Panc1 (cell line): ENCODE measurements around the gene MEIS2. TPM values are rescaled to one million over a fixed set of nuclear protein-coding genes. Genes with fewer than 3 reads are reported as not detected.

Source experiments
- ATAC-seq: fragments of 200-7000 bp; cut with Tn5 transposase; 2 replicates; pipeline ENCODE4 v1.9.1; 2020; ENCODE audit warnings: mild to moderate bottlenecking, moderate library complexity
- BruUV-seq: library from RNA; stranded (reverse); fragments of 400-500 nt; replicated peaks from 2 replicates; lab custom pipeline; 2021; lab: Mats Ljungman, UMichigan
- CTCF ChIA-PET: fragments of 300-600 bp; sonication (Branson Sonifier 250); formaldehyde crosslinking; loops from one replicate; lab custom pipeline; 2022; ENCODE audit warnings: antibody characterized with exemption; lab: Charles Lee
- POLR2A ChIA-PET: fragments of 300-600 bp; sonication (Branson Sonifier 250); formaldehyde crosslinking; loops from one replicate; lab custom pipeline; 2022; ENCODE audit warnings: antibody characterized with exemption; lab: Charles Lee
- DNase-seq: peaks from one replicate; pipeline ENCODE4 v3.0.0-alpha.2; 2010; ENCODE audit warnings: low read depth, low spot score
- H3K27ac ChIP-seq: 2 replicates; pipeline ENCODE4 v1.5.1; 2011; ENCODE audit warnings: mild to moderate bottlenecking, low read length, inconsistent platforms
- H3K27me3 ChIP-seq: fragments of 200-500 bp; sonication (Bioruptor generic); 2 replicates; pipeline ENCODE4 v1.6.0; 2014; ENCODE audit warnings: low read length, inconsistent platforms; ENCODE audit not compliant: control insufficient read depth, insufficient read depth
- H3K36me3 ChIP-seq: fragments of 200-500 bp; sonication (Bioruptor generic); 2 replicates; pipeline ENCODE4 v1.5.1; 2014; ENCODE audit warnings: inconsistent platforms, mild to moderate bottlenecking, low read length, moderate library complexity; ENCODE audit not compliant: control insufficient read depth, insufficient read depth
- H3K4me1 ChIP-seq: 2 replicates; pipeline ENCODE4 v1.5.1; 2011; ENCODE audit warnings: inconsistent platforms, mild to moderate bottlenecking, low read length, moderate library complexity; ENCODE audit not compliant: control insufficient read depth, insufficient read depth
- H3K4me3 ChIP-seq, 2 experiments: 2 replicates each; pipeline ENCODE4 v1.5.1; 2011 to 2012; ENCODE audit warnings: low read depth in 2 of 2, low read length in 2 of 2, mild to moderate bottlenecking in 2 of 2, inconsistent platforms in 1 of 2, moderate library complexity in 1 of 2
- H3K9me3 ChIP-seq: fragments of 200-500 bp; sonication (Bioruptor generic); 2 replicates; pipeline ENCODE4 v1.5.1; 2014; ENCODE audit warnings: low read depth, mild to moderate bottlenecking, inconsistent platforms, low read length, moderate library complexity; ENCODE audit not compliant: control insufficient read depth, insufficient read depth
- CTCF ChIP-seq: fragments of 450-650 bp; IDR thresholded peaks from 2 replicates; pipeline ENCODE4 v1.5.1; 2017; ENCODE audit warnings: mild to moderate bottlenecking
- POLR2AphosphoS5 ChIP-seq: IDR thresholded peaks from 2 replicates; pipeline ENCODE4 v1.6.1; 2012; ENCODE audit warnings: mild to moderate bottlenecking, low read depth, low read length, moderate library complexity
- REST ChIP-seq, 2 experiments: IDR thresholded peaks; 2 replicates each; pipeline ENCODE4 v1.6.1; 2011 to 2012; ENCODE audit warnings: low read depth in 2 of 2, control low read depth in 1 of 2, low read length in 1 of 2, mild to moderate bottlenecking in 1 of 2, moderate library complexity in 1 of 2; ENCODE audit not compliant: insufficient read depth in 1 of 2
- SIN3A ChIP-seq: IDR thresholded peaks from 2 replicates; pipeline ENCODE4 v1.6.1; 2012; ENCODE audit warnings: low read depth, mild to moderate bottlenecking, low read length, moderate library complexity, borderline replicate concordance; ENCODE audit not compliant: insufficient read depth
- TCF7L2 ChIP-seq: IDR thresholded peaks from 2 replicates; pipeline ENCODE4 v1.6.1; 2011; ENCODE audit warnings: mild to moderate bottlenecking, low read depth, low read length, inconsistent platforms
- in situ Hi-C: cut with HindIII; loops from 2 replicates; pipeline ENCODE4 v1.10.0; 2016; ENCODE audit warnings: low sequenced_read_pairs, low pct_unique_long_range_greater_than_20kb
- intact Hi-C: fragments of 100-400 bp; cut with micrococcal nuclease; formaldehyde crosslinking; loops from one replicate; pipeline ENCODE4 v1.10.0; 2022; ENCODE audit not compliant: unreplicated experiment
- total RNA-seq: library from RNA; stranded (reverse); gene quantifications from one replicate; pipeline ENCODE4 v1.2.1, GENCODE V29; 2021; ENCODE audit not compliant: unreplicated experiment

MEIS2 gene
- total RNA-seq, 1 experiment from 2014 or later: 9.3 TPM

GRCh38 chr15:37093480-37094332 is 6.6 kb downstream of the MEIS2 start:
- Histone ChIP-seq H3K4me1 (peaks cover 24% of the 10 kb centered on the region), H3K27ac (no peak overlapping the region), H3K4me3 (peak overlapping the region in 1 of 2 experiments; percentile 2; a peak in 1 of 4 replicates), H3K9me3 (no peaks in the 10 kb centered on the region), H3K36me3 (no peaks in the 10 kb centered on the region; the same call in 1 of the 2 replicates), H3K27me3 (no peaks in the 10 kb centered on the region)
- no TSS peak for BruUV-seq
- ChIA-PET CTCF (no interaction called here), POLR2A (no interaction called here)
- intact Hi-C loops: no loop called here
- TF ChIP-seq TCF7L2: no peak
- no peak for TF ChIP-seq REST (IDR thresholded peaks at IDR 0.05; ENCODE audit: insufficient read depth in 1 of 2, low read depth in 2 of 2, low read length in 1 of 2)
- no peak for TF ChIP-seq SIN3A
- no peak for TF ChIP-seq POLR2AphosphoS5
- no peak for TF ChIP-seq CTCF
- ATAC-seq (no peak), DNase-seq (no peak)
- in situ Hi-C loops: no loop called here

- Histone ChIP-seq H3K27ac (no peak overlapping the region), H3K36me3 (peaks cover 4% of the 10 kb centered on the region; the same call in 1 of the 2 replicates), H3K9me3 (no peaks in the 10 kb centered on the region), H3K27me3 (no peaks in the 10 kb centered on the region), H3K4me3 (no peak overlapping the region; a peak in 1 of 4 replicates), H3K4me1 (peaks cover 14% of the 10 kb centered on the region)
- DNase-seq: no peak
- BruUV-seq: no TSS peak
- in situ Hi-C loops (no loop called here), intact Hi-C loops (no loop called here)
- ChIA-PET CTCF (interaction anchor here (0.6 kb wide), 1 partner anchor 54 kb away, joined by 4 read pairs; no protein-coding TSS in a partner anchor), POLR2A (no interaction called here)
- no peak for ATAC-seq
- TF ChIP-seq REST (IDR thresholded peaks at IDR 0.05; ENCODE audit: insufficient read depth in 1 of 2, low read depth in 2 of 2, low read length in 1 of 2) (no peak), CTCF (no peak), TCF7L2 (no peak), POLR2AphosphoS5 (no peak), SIN3A (no peak)
Measured at GRCh38 chr15:37090543-37091175, 9.7 kb downstream of the MEIS2 start.
